Globus pallidus (tissue), 1 donor: ENCODE results near the gene EGFL8.
"Not testable (repeated sequence)": the region's sequence is repeated elsewhere in the genome, so short reads cannot be mapped to it uniquely, and the experiment has no call there.

Experiments used
- DNase-seq: peaks from one replicate; pipeline ENCODE4 v3.0.0-alpha.2; 2015; ENCODE audit warnings: low spot score

The EGFL8 gene

GRCh38 chr6:32195902-32196681, 31.7 kb downstream of the EGFL8 start:
- DNase-seq: peak; percentile 97

GRCh38 chr6:32196682-32197616, 32.6 kb downstream of the EGFL8 start:
- DNase-seq: peak; percentile 51

- DNase-seq: no peak
Measured at GRCh38 chr6:32198345-32198696, 33.9 kb downstream of the EGFL8 start.

GRCh38 chr6:32198866-32199265, 34.5 kb downstream of the EGFL8 start:
- no peak for DNase-seq

GRCh38 chr6:32200711-32201475, 36.5 kb downstream of the EGFL8 start:
- no peak for DNase-seq

- DNase-seq: no peak
Measured at GRCh38 chr6:32202186-32202585, 37.8 kb downstream of the EGFL8 start.

- DNase-seq: no peak
Measured at GRCh38 chr6:32203426-32204267, 39.3 kb downstream of the EGFL8 start.

- DNase-seq: no peak
Measured at GRCh38 chr6:32204268-32204715, 39.9 kb downstream of the EGFL8 start.

- no peak for DNase-seq
Measured at GRCh38 chr6:32208996-32209395, 44.6 kb downstream of the EGFL8 start.

GRCh38 chr6:32210191-32210601, 45.8 kb downstream of the EGFL8 start:
- no peak for DNase-seq

- DNase-seq: not testable (repeated sequence)
Measured at GRCh38 chr6:32211432-32211831, 47.0 kb downstream of the EGFL8 start.

- DNase-seq: no peak
Measured at GRCh38 chr6:32212076-32212760, 47.8 kb downstream of the EGFL8 start.

GRCh38 chr6:32213649-32214048, 49.3 kb downstream of the EGFL8 start:
- no peak for DNase-seq

GRCh38 chr6:32214126-32214525, 49.7 kb downstream of the EGFL8 start:
- DNase-seq: no peak

GRCh38 chr6:32215617-32216016, 51.2 kb downstream of the EGFL8 start:
- DNase-seq: no peak

GRCh38 chr6:32216285-32216684, 51.9 kb downstream of the EGFL8 start:
- no peak for DNase-seq

- DNase-seq: no peak
Measured at GRCh38 chr6:32216998-32217397, 52.6 kb downstream of the EGFL8 start.
